HG02571 (cell line): ENCODE data around the gene OR8S1.
"Not testable (repeated sequence)": the region's sequence is repeated elsewhere in the genome, so short reads cannot be mapped to it uniquely, and the experiment has no call there.

Source experiments
- ATAC-seq: cut with Tn5 transposase; IDR thresholded peaks from one replicate; pipeline ENCODE4 v1.9.1; 2021; ENCODE audit warnings: mild to moderate bottlenecking, moderate library complexity; ENCODE audit not compliant: unreplicated experiment

Gene OR8S1

GRCh38 chr12:48525332-48525731 is at the start of gene OR8S1:
Gene OR8S1 (plus strand): TSS chr12:48525632. CDS start chr12:48525632, 0 bp downstream.
- ATAC-seq, result no peak

- no peak for ATAC-seq
Measured at GRCh38 chr12:48482198-48482597, 43.2 kb upstream of the OR8S1 start, which contains the start of gene C12orf54. Gene C12orf54 (plus strand): TSS chr12:48482498. CDS start chr12:48483297, 799 bp downstream.

- no peak for ATAC-seq
Measured at GRCh38 chr12:48482930-48483329, 42.5 kb upstream of the OR8S1 start.

- no peak for ATAC-seq
Measured at GRCh38 chr12:48486261-48486660, 39.2 kb upstream of the OR8S1 start.

- no peak for ATAC-seq
Measured at GRCh38 chr12:48486679-48487078, 38.8 kb upstream of the OR8S1 start.

GRCh38 chr12:48489012-48489411 is 36.4 kb upstream of the OR8S1 start:
- ATAC-seq, result peak; percentile 91

GRCh38 chr12:48489456-48489855 is 36.0 kb upstream of the OR8S1 start:
- ATAC-seq, result not testable (repeated sequence)

- not testable (repeated sequence) for ATAC-seq
Measured at GRCh38 chr12:48500281-48500680, 25.2 kb upstream of the OR8S1 start.

- not testable (repeated sequence) for ATAC-seq
Measured at GRCh38 chr12:48506836-48507235, 18.6 kb upstream of the OR8S1 start.

GRCh38 chr12:48508987-48509386 is 16.4 kb upstream of the OR8S1 start:
- no peak for ATAC-seq

- ATAC-seq, result no peak
Measured at GRCh38 chr12:48510111-48510510, 15.3 kb upstream of the OR8S1 start.

- peak; percentile 93 for ATAC-seq
Measured at GRCh38 chr12:48512855-48513254, 12.6 kb upstream of the OR8S1 start.

- ATAC-seq, result no peak
Measured at GRCh38 chr12:48514728-48515127, 10.7 kb upstream of the OR8S1 start.

GRCh38 chr12:48520381-48520780 is 5.1 kb upstream of the OR8S1 start:
- ATAC-seq, result not testable (repeated sequence)

GRCh38 chr12:48527891-48528670 is 2.6 kb downstream of the OR8S1 start:
- ATAC-seq, result no peak

GRCh38 chr12:48532601-48533000 is 7.2 kb downstream of the OR8S1 start:
- ATAC-seq, result no peak

GRCh38 chr12:48536602-48537001 is 11.2 kb downstream of the OR8S1 start:
- ATAC-seq, result no peak

- no peak for ATAC-seq
Measured at GRCh38 chr12:48542300-48542928, 17.0 kb downstream of the OR8S1 start.

GRCh38 chr12:48545833-48546469 is 20.5 kb downstream of the OR8S1 start:
- ATAC-seq, result no peak

- ATAC-seq, result not testable (repeated sequence)
Measured at GRCh38 chr12:48547012-48547411, 21.6 kb downstream of the OR8S1 start.

GRCh38 chr12:48551636-48552035 is 26.2 kb downstream of the OR8S1 start:
- not testable (repeated sequence) for ATAC-seq
